GM21723 (cell line): ENCODE data around the gene CSNK1A1L.
A peak's percentile ranks its signal among the peaks of the same experiment; 100 is the strongest.
"Not testable (repeated sequence)": the region's sequence is repeated elsewhere in the genome, so short reads cannot be mapped to it uniquely, and the experiment has no call there.

Experiments
- ATAC-seq: cut with Tn5 transposase; IDR thresholded peaks from one replicate; pipeline ENCODE4 v1.9.1; 2021; ENCODE audit warnings: mild to moderate bottlenecking, moderate library complexity; ENCODE audit not compliant: unreplicated experiment

The CSNK1A1L gene

GRCh38 chr13:37059848-37060192, 45.6 kb downstream of the CSNK1A1L start:
- peak; percentile 32 for ATAC-seq

GRCh38 chr13:37058910-37059847, 46.3 kb downstream of the CSNK1A1L start, which contains the start of gene SUPT20H:
SUPT20H (minus strand) TSS chr13:37059688; CDS start chr13:37051490, 8,198 bp downstream.
- ATAC-seq: peak; percentile 98

GRCh38 chr13:37056228-37056627, 49.2 kb downstream of the CSNK1A1L start:
- ATAC-seq: not testable (repeated sequence)
